K562 (cell line): Measurements from ENCODE around the gene TGFBR2. TPM values are rescaled to one million over a fixed set of nuclear protein-coding genes. Genes with fewer than 3 reads are reported as not detected.

Experiments used
- ATAC-seq: fragments of 200-7000 bp; cut with Tn5 transposase; 3 replicates; pipeline ENCODE4 v1.9.1; 2020; ENCODE audit warnings: moderate library complexity
- BruUV-seq: library from RNA; stranded (reverse); fragments of 400-500 nt; replicated peaks from 2 replicates; lab custom pipeline; 2021; lab: Mats Ljungman, UMichigan
- CTCF ChIA-PET: fragments of 300-600 bp; formaldehyde crosslinking; extraction: SDS; loops from one replicate; lab custom pipeline; 2021; ENCODE audit warnings: low intra/inter-chr PET ratio; lab: Yijun Ruan, JAX
- POLR2A ChIA-PET: fragments of 300-600, 350-650 bp; sonication (Branson Sonifier 250); formaldehyde crosslinking; extraction: SDS; loops from one replicate; lab custom pipeline; 2021; ENCODE audit warnings: antibody characterized with exemption, inconsistent platforms; lab: Yijun Ruan, JAX
- DNase-seq, 4 experiments: peaks; one replicate each; pipeline versions ENCODE4 v3.0.0 to v3.0.0-alpha.2; 2011 to 2018; ENCODE audit warnings: low spot score in 3 of 4, mixed read lengths in 3 of 4; ENCODE audit errors: extremely low read depth in 1 of 4
- FAIRE-seq: peaks from 2 replicates; lab custom pipeline; 2011; peaks lifted over from hg19 to GRCh38; lab: Jason Lieb, UNC
- H2AFZ ChIP-seq: 2 replicates; pipeline ENCODE4 v1.6.0; 2011; ENCODE audit warnings: low read depth, low read length, control low read depth, inconsistent platforms
- H3K27ac ChIP-seq: fragments of 200-600 bp; 3 replicates; pipeline ENCODE4 v1.8.0; 2011; ENCODE audit warnings: low read depth, mild to moderate bottlenecking, control low read depth, inconsistent platforms, low read length, moderate library complexity, mixed read lengths; ENCODE audit errors: extremely low read depth
- H3K27me3 ChIP-seq, 2 experiments: fragments of 300-600 bp in 1 of 2; 2 replicates in 1 of 2; 3 replicates in 1 of 2; pipeline versions ENCODE4 v1.6.0 to v1.8.0; 2011; ENCODE audit warnings: inconsistent platforms in 2 of 2, low read length in 2 of 2, mild to moderate bottlenecking in 1 of 2, mixed read lengths in 1 of 2, moderate library complexity in 1 of 2; ENCODE audit not compliant: control insufficient read depth in 2 of 2, insufficient read depth in 2 of 2
- H3K36me3 ChIP-seq: fragments of 300-600 bp; 3 replicates; pipeline ENCODE4 v1.8.0; 2011; ENCODE audit warnings: mild to moderate bottlenecking, low read length, inconsistent platforms; ENCODE audit not compliant: control insufficient read depth, insufficient read depth
- H3K4me1 ChIP-seq, 2 experiments: fragments of 200-600 bp in 1 of 2; replicated peaks in 1 of 2; 2 replicates in 1 of 2; 3 replicates in 1 of 2; pipeline versions ENCODE4 v1.5.1 to v1.8.0; 2011; ENCODE audit warnings: inconsistent platforms in 2 of 2, low read length in 2 of 2, mild to moderate bottlenecking in 1 of 2, mixed read lengths in 1 of 2, moderate library complexity in 1 of 2; ENCODE audit not compliant: control insufficient read depth in 2 of 2, insufficient read depth in 2 of 2
- H3K4me2 ChIP-seq: 2 replicates; pipeline ENCODE4 v1.6.1; 2011; ENCODE audit warnings: low read length, control low read depth, inconsistent platforms, mixed read lengths; ENCODE audit not compliant: insufficient read depth
- H3K4me3 ChIP-seq: fragments of 200-600 bp; sonication (generic), shearing (Covaris generic); 2 replicates; pipeline ENCODE4 v1.5.1; 2016; ENCODE audit warnings: control low read depth, inconsistent platforms
- H3K79me2 ChIP-seq: fragments of 200-600 bp; 3 replicates; pipeline ENCODE4 v1.8.0; 2011; ENCODE audit warnings: low read length, inconsistent platforms; ENCODE audit not compliant: control insufficient read depth, insufficient read depth
- H3K9ac ChIP-seq, 2 experiments: 2 replicates each; pipeline versions ENCODE4 v1.6.0 to v1.6.1; 2011; ENCODE audit warnings: low read depth in 2 of 2, low read length in 2 of 2, control low read depth in 1 of 2, inconsistent platforms in 1 of 2, mild to moderate bottlenecking in 1 of 2, mixed read lengths in 1 of 2; ENCODE audit not compliant: insufficient read depth in 1 of 2
- H3K9me1 ChIP-seq: one replicate; pipeline ENCODE4 v1.6.0; 2011; ENCODE audit warnings: inconsistent platforms, mild to moderate bottlenecking, low read length, moderate library complexity; ENCODE audit not compliant: control insufficient read depth, insufficient read depth
- H3K9me3 ChIP-seq: replicated peaks from 2 replicates; pipeline ENCODE4 v1.5.1; 2011; ENCODE audit warnings: low read depth, low read length, inconsistent platforms; ENCODE audit not compliant: control insufficient read depth, insufficient read depth
- H4K20me1 ChIP-seq: replicated peaks from 2 replicates; pipeline ENCODE4 v1.6.1; 2011; ENCODE audit warnings: low read length, inconsistent platforms, mixed read lengths; ENCODE audit not compliant: control insufficient read depth, insufficient read depth
- BRCA1 ChIP-seq, 2 experiments: fragments of 450-650 bp in 1 of 2; sonication (generic) in 1 of 2; formaldehyde crosslinking in 1 of 2; IDR thresholded peaks; 2 replicates each; pipeline versions ENCODE4 v1.5.0 to v1.6.1; 2017 to 2020; ENCODE audit warnings: mild to moderate bottlenecking in 1 of 2, missing genetic modification reagents in 1 of 2
- CBFB ChIP-seq: sonication (generic); formaldehyde crosslinking; IDR thresholded peaks from 2 replicates; pipeline ENCODE4 v1.4.0; 2020; ENCODE audit warnings: mild to moderate bottlenecking, missing genetic modification reagents
- NUFIP1 ChIP-seq: fragments of 450-650 bp; IDR thresholded peaks from 2 replicates; pipeline ENCODE4 v1.6.1; 2018; ENCODE audit not compliant: partially characterized antibody
- RBM22 ChIP-seq: fragments of 200-400 bp; formaldehyde crosslinking; IDR thresholded peaks from 2 replicates; pipeline ENCODE4 v1.6.1; 2018; ENCODE audit warnings: low read length, low read depth; ENCODE audit not compliant: poor library complexity, severe bottlenecking
- STAT5A ChIP-seq: IDR thresholded peaks from 2 replicates; pipeline ENCODE4 v1.6.1; 2012; ENCODE audit warnings: low read length, inconsistent platforms, borderline replicate concordance
- TBP ChIP-seq: optimal IDR thresholded peaks from 2 replicates; pipeline ENCODE3; 2011; ENCODE audit warnings: low read depth, low read length, improper control_type of control experiment
- ZNF644 ChIP-seq: fragments of 200-800 bp; sonication (Bioruptor generic); IDR thresholded peaks from 2 replicates; pipeline ENCODE4 v1.6.1; 2016; ENCODE audit warnings: low read depth, missing genetic modification characterization, missing compliant biosample characterization
- ZNF764 ChIP-seq: fragments of 250-450 bp; sonication (Bioruptor Pico); IDR thresholded peaks from 2 replicates; pipeline ENCODE4 v1.4.0; 2020; ENCODE audit warnings: low read depth, mild to moderate bottlenecking, moderate library complexity
- WGBS: fragments of 100-300 bp; shearing (Covaris generic); methylation state at CpG from one replicate; pipeline ENCODE4 v1.1.6; 2016; ENCODE audit warnings: low coverage, mixed read lengths; ENCODE audit not compliant: insufficient coverage; ENCODE audit errors: missing lambda C conversion rate; 5-methylcytosine and 5-hydroxymethylcytosine counted together
- in situ Hi-C: fragments of 300-500 bp; cut with MboI; formaldehyde crosslinking; loops from 4 replicates; pipeline ENCODE4 v1.15.0; 2018; ENCODE audit warnings: inconsistent platforms, mixed read lengths
- intact Hi-C: fragments of 100-400 bp; cut with micrococcal nuclease; formaldehyde crosslinking; loops from 2 replicates; pipeline ENCODE4 v1.14.2; 2022
- polyA plus RNA-seq, 8 experiments: library from polyadenylated mRNA; depleted of rRNA in 4 of 8; stranded (reverse) in 5 of 8; unstranded in 3 of 8; fragments of >200 nt; fragmentation: Nextera tagmentation in 2 of 8; fragmentation: Illumina TruSeq in 1 of 8; extraction: Ambion mirVana in 2 of 8; extraction: Trizol in 1 of 8; gene quantifications; 2 replicates each; pipeline versions ENCODE4 v1.2.1 to v1.2.3, GENCODE V29; 2011 to 2014; ENCODE audit warnings: inconsistent platforms in 1 of 8, missing spikeins in 1 of 8
- total RNA-seq, 7 experiments: library from RNA; depleted of rRNA in 6 of 7; stranded (reverse); fragments of >200 nt in 6 of 7; fragmentation: Illumina TruSeq in 2 of 7; extraction: Trizol in 2 of 7; gene quantifications; 2 replicates each; pipeline versions ENCODE4 v1.2.1 to v1.2.3, GENCODE V29; 2011 to 2021; ENCODE audit warnings: low replicate concordance in 1 of 7
- TF ChIP-seq, protein P1 (sequence below): fragments of 250-450 bp; sonication (Bioruptor Pico); IDR thresholded peaks from 2 replicates; pipeline ENCODE4 v1.4.0; 2020; ENCODE audit warnings: mild to moderate bottlenecking, moderate library complexity
- TF ChIP-seq, protein P2 (sequence below): sonication (generic); formaldehyde crosslinking; IDR thresholded peaks from 2 replicates; pipeline ENCODE4 v1.8.1; 2023; ENCODE audit warnings: mild to moderate bottlenecking, missing genetic modification reagents, moderate library complexity
- TF ChIP-seq, protein P3 (sequence below): fragments of 250-450 bp; sonication (Bioruptor Pico); IDR thresholded peaks from 2 replicates; pipeline ENCODE4 v1.8.0; 2022; ENCODE audit warnings: inconsistent platforms, mild to moderate bottlenecking, moderate library complexity, borderline replicate concordance

TGFBR2 gene
- total and polyA plus RNA-seq, 9 of the 15 experiments (the other 6 are each of a cell fraction or from before 2014, with no cell fraction given), result 0.11 to 0.84 (median 0.24) TPM

DNA sequence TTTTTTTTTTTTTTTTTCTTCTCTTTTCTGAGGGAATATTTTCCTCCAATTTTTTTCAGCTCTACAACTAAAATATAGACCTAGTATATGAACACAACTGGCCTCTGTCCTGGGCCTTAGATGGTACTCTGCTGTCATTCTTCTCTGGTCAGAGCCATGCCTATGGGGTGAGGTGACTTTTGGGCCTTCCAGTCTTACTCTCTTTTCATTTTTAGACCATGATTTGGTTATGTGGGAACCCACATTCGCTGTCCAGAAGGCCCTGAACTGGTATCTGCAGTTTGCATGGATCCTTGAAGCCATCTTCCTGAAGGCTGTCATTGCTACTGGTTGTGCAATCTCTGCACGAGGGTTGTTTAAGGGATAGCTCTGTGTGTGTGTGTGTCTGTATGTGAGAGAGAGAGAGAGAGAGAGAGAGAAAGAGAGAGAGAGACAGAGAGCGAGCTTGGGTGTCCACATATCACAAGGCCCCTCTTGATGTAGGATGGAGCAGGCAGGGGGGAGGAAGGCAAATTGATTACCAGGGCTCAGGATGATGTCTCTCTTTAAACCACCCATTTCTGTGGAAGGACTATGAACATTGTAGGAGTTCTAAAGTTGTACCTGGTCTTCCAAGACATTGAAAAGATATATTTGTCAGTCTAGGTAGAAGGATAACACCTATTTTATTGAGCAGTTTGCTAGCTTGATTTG is 6.9 kb downstream of the TGFBR2 start:
- intact Hi-C loops (no loop called here), in situ Hi-C loops (no loop called here)
- no peaks in the 10 kb centered on the region; the same call in none of the 2 replicates for H3K9me3 ChIP-seq
- no peak overlapping the region for H3K9ac ChIP-seq
- H4K20me1 ChIP-seq, result no peaks in the 10 kb centered on the region
- DNase-seq, result no peak
- H3K4me2 ChIP-seq, result no peak overlapping the region
- H3K79me2 ChIP-seq, result no peaks in the 10 kb centered on the region
- H3K27ac ChIP-seq, result no peak overlapping the region
- H3K4me3 ChIP-seq, result no peak overlapping the region
- no peaks in the 10 kb centered on the region for H3K4me1 ChIP-seq
- no peak overlapping the region for H2AFZ ChIP-seq
- CTCF ChIA-PET, result no interaction called here
- WGBS, result 0% methylated on average over 3 of the region's 3 CpGs
- H3K9me1 ChIP-seq, result no peaks in the 10 kb centered on the region
- POLR2A ChIA-PET, result interaction anchor here (0.6 kb wide), 1 partner anchor 466 kb away, joined by 5 read pairs; no protein-coding TSS in a partner anchor
- FAIRE-seq, result no peak
- no peak for TF ChIP-seq CBFB (CRISPR knock-in tag)
- no peaks in the 10 kb centered on the region for H3K36me3 ChIP-seq
- ATAC-seq, result no peak
- no TSS peak for BruUV-seq
- H3K27me3 ChIP-seq, result no peaks in the 10 kb centered on the region

DNA sequence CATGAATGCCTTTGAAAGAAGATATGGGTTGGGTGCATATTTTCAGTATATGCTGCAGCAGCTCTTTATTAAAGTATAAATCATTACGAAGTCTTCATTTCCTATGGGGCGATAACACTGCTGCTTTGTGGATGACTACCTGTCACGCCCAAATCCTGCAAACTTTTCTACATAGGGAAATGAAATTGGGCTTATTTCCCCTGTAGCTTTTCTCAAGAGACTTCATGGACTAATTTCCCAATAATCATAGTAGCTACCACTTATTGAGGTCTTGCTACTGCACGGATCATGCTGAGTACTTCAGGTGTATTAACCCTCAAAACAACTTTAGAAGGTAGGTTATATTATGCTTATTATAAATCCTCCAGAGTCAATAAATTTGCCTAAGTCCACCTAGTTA is 8.0 kb downstream of the TGFBR2 start:
- Histone ChIP-seq H3K27me3 (no peaks in the 10 kb centered on the region), H3K27ac (no peak overlapping the region), H3K36me3 (no peaks in the 10 kb centered on the region), H3K79me2 (no peaks in the 10 kb centered on the region), H3K9me1 (no peaks in the 10 kb centered on the region), H3K4me1 (no peaks in the 10 kb centered on the region), H3K4me3 (no peak overlapping the region), H4K20me1 (no peaks in the 10 kb centered on the region), H3K4me2 (no peak overlapping the region), H2AFZ (no peak overlapping the region), H3K9me3 (no peaks in the 10 kb centered on the region; the same call in none of the 2 replicates), H3K9ac (no peak overlapping the region)
- DNase-seq, result no peak
- CTCF ChIA-PET, result no interaction called here
- WGBS, result 0% methylated on average over 4 of the region's 4 CpGs
- BruUV-seq, result no TSS peak
- FAIRE-seq, result no peak
- ATAC-seq, result no peak
- in situ Hi-C loops (no loop called here), intact Hi-C loops (no loop called here)
- POLR2A ChIA-PET, result no interaction called here
- TF ChIP-seq BRCA1 (IDR thresholded peaks at IDR 0.05), result no peak
- no peak for TF ChIP-seq BRCA1 (CRISPR knock-in tag; IDR thresholded peaks at IDR 0.05)
- no peak for TF ChIP-seq STAT5A
- TF ChIP-seq ZNF644 (tag), result no peak
- no peak for TF ChIP-seq RBM22
- no peak for TF ChIP-seq ZNF764
- TF ChIP-seq, protein P1, sequence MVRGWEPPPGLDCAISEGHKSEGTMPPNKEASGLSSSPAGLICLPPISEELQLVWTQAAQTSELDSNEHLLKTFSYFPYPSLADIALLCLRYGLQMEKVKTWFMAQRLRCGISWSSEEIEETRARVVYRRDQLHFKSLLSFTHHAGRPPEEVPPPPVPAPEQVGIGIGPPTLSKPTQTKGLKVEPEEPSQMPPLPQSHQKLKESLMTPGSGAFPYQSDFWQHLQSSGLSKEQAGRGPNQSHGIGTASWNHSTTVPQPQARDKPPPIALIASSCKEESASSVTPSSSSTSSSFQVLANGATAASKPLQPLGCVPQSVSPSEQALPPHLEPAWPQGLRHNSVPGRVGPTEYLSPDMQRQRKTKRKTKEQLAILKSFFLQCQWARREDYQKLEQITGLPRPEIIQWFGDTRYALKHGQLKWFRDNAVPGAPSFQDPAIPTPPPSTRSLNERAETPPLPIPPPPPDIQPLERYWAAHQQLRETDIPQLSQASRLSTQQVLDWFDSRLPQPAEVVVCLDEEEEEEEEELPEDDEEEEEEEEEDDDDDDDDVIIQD (CRISPR knock-in tag), result no peak
- no peak for TF ChIP-seq TBP
- TF ChIP-seq NUFIP1, result no peak
- TF ChIP-seq, protein P2, sequence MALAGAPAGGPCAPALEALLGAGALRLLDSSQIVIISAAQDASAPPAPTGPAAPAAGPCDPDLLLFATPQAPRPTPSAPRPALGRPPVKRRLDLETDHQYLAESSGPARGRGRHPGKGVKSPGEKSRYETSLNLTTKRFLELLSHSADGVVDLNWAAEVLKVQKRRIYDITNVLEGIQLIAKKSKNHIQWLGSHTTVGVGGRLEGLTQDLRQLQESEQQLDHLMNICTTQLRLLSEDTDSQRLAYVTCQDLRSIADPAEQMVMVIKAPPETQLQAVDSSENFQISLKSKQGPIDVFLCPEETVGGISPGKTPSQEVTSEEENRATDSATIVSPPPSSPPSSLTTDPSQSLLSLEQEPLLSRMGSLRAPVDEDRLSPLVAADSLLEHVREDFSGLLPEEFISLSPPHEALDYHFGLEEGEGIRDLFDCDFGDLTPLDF (CRISPR knock-in tag), result no peak
- TF ChIP-seq, protein P3, sequence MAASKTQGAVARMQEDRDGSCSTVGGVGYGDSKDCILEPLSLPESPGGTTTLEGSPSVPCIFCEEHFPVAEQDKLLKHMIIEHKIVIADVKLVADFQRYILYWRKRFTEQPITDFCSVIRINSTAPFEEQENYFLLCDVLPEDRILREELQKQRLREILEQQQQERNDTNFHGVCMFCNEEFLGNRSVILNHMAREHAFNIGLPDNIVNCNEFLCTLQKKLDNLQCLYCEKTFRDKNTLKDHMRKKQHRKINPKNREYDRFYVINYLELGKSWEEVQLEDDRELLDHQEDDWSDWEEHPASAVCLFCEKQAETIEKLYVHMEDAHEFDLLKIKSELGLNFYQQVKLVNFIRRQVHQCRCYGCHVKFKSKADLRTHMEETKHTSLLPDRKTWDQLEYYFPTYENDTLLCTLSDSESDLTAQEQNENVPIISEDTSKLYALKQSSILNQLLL (CRISPR knock-in tag), result no peak
